Common myeloid progenitor, CD34-positive (primary cell): ENCODE results near the gene ISY1.
"Not testable (repeated sequence)": the region's sequence is repeated elsewhere in the genome, so short reads cannot be mapped to it uniquely, and the experiment has no call there.

ENCODE experiments used
- CTCF ChIA-PET: fragments of 350-600 bp; sonication (Branson Sonifier 250); formaldehyde crosslinking; loops from one replicate; lab custom pipeline; 2021; ENCODE audit warnings: antibody characterized with exemption; lab: Charles Lee
- POLR2A ChIA-PET: fragments of 350-600 bp; sonication (Branson Sonifier 250); formaldehyde crosslinking; loops from one replicate; lab custom pipeline; 2021; ENCODE audit warnings: antibody characterized with exemption; lab: Charles Lee
- DNase-seq, 3 donors: peaks; one replicate each; pipeline versions ENCODE4 v3.0.0 to v3.0.0-alpha.2; 2013
- H3K27ac ChIP-seq, 2 experiments: 1 replicate in 1 of 2; 2 replicates in 1 of 2; pipeline ENCODE4 v1.7.0; 2013; ENCODE audit warnings: inconsistent platforms in 2 of 2, low read length in 2 of 2, mild to moderate bottlenecking in 2 of 2, low read depth in 1 of 2, moderate library complexity in 1 of 2; ENCODE audit not compliant: severe bottlenecking in 2 of 2, insufficient read depth in 1 of 2, poor library complexity in 1 of 2
- H3K27me3 ChIP-seq, 5 experiments: replicated peaks in 2 of 5; 1 replicate in 3 of 5; 2 replicates in 2 of 5; pipeline versions ENCODE4 v1.6.1 to v1.7.0; 2013; ENCODE audit warnings: low read length in 4 of 5, mild to moderate bottlenecking in 2 of 5, moderate library complexity in 2 of 5, inconsistent platforms in 1 of 5; ENCODE audit not compliant: insufficient read depth in 5 of 5, control insufficient read depth in 4 of 5
- H3K36me3 ChIP-seq, 4 experiments: 1 replicate in 2 of 4; 2 replicates in 2 of 4; pipeline versions ENCODE4 v1.6.1 to v1.7.0; 2013; ENCODE audit warnings: low read length in 3 of 4, control low read depth in 1 of 4, mild to moderate bottlenecking in 1 of 4; ENCODE audit not compliant: control insufficient read depth in 4 of 4, insufficient read depth in 4 of 4
- H3K4me1 ChIP-seq, 4 experiments: 1 replicate in 3 of 4; 2 replicates in 1 of 4; pipeline versions ENCODE4 v1.6.1 to v1.7.1; 2013; ENCODE audit warnings: low read length in 3 of 4, mild to moderate bottlenecking in 3 of 4, control low read depth in 1 of 4, inconsistent platforms in 1 of 4, moderate library complexity in 1 of 4; ENCODE audit not compliant: control insufficient read depth in 4 of 4, insufficient read depth in 4 of 4; ENCODE audit errors: control extremely low read depth in 1 of 4
- H3K4me3 ChIP-seq, 7 experiments: 1 replicate in 4 of 7; 2 replicates in 3 of 7; pipeline versions ENCODE4 v1.5.1 to v1.7.0; 2013; ENCODE audit warnings: mild to moderate bottlenecking in 7 of 7, low read length in 6 of 7, moderate library complexity in 6 of 7, inconsistent platforms in 2 of 7, low read depth in 2 of 7, control low read depth in 1 of 7; ENCODE audit not compliant: insufficient read depth in 4 of 7, control insufficient read depth in 1 of 7; ENCODE audit errors: extremely low read depth in 1 of 7
- H3K9me3 ChIP-seq, 5 experiments: 1 replicate in 4 of 5; 2 replicates in 1 of 5; pipeline versions ENCODE4 v1.6.1 to v1.7.1; 2013; ENCODE audit warnings: low read length in 4 of 5, mild to moderate bottlenecking in 2 of 5, inconsistent platforms in 1 of 5, low read depth in 1 of 5, moderate library complexity in 1 of 5; ENCODE audit not compliant: control insufficient read depth in 4 of 5, insufficient read depth in 2 of 5; ENCODE audit errors: control extremely low read depth in 1 of 5
- WGBS: methylation state at CpG from one replicate; pipeline ENCODE4 v1.1.5; 2013; ENCODE audit not compliant: insufficient coverage; 5-methylcytosine and 5-hydroxymethylcytosine counted together

The ISY1 gene

DNA sequence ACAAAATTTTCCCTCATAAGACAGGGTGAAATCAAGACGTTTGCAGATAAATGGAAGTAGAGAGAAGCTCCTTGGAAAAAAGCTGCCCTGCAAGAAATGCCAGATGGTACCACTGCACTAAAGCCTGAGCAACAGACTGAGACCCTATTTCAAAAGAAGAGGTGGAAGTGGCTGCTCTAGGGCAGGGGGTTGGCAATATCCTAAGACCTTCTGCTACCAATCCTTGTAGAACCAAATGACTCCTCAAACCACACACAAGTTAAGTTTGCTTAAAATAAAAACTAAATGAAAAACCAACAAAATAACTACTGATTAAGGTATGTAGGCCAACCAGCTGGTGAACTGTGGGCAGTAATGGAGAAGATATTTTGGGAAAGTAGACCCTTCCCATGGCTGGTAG lies 60.6 kb downstream of the ISY1 start:
- Histone ChIP-seq H3K4me3 (no peak overlapping the region), H3K4me1 (no peaks in the 10 kb centered on the region), H3K9me3 (peaks cover 0 to 4% (median 3%) of the 10 kb centered on the region in 5 experiments), H3K27ac (no peak overlapping the region), H3K36me3 (peaks cover 2 to 10% (median 6%) of the 10 kb centered on the region in 4 experiments), H3K27me3 (no peaks in the 10 kb centered on the region)
- CTCF ChIA-PET, result interaction anchor here (1.1 to 3.5 kb wide), 4 partner anchors 9 to 130 kb away, joined by 3 to 10 read pairs (median 6); no protein-coding TSS in a partner anchor
- 100% methylated on average over 1 of the region's 1 CpG for WGBS
- DNase-seq, result no peak
- POLR2A ChIA-PET, result interaction anchor here (0.6 to 0.7 kb wide), 3 partner anchors 13 to 112 kb away, joined by 3 read pairs; no protein-coding TSS in a partner anchor

DNA sequence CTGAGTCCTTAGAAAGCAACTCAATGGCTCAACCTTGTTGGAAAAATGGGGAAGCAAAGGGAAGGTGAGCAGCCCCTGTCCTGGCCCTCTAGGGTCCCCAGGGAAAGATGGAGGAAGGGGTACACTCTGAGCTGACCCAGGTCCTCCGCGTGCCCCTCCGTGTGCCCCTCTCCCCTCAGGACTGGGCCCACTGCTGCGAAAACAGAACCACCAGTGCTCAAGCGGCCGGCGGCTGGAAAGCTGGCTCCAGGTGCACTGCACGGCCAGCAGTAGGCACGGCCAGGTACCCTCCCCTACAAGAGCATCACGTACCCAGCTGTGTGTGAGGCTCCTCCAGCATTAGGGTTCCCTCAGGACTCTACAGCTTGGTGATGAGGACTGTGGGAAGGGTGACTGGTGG lies 65.6 kb downstream of the ISY1 start:
- Histone ChIP-seq H3K27ac (no peak overlapping the region), H3K9me3 (peaks cover 0 to 4% (median 3%) of the 10 kb centered on the region in 5 experiments), H3K4me3 (no peak overlapping the region), H3K4me1 (no peaks in the 10 kb centered on the region), H3K27me3 (no peaks in the 10 kb centered on the region), H3K36me3 (peaks cover 4 to 29% (median 12%) of the 10 kb centered on the region in 4 experiments)
- ChIA-PET POLR2A (no interaction called here), CTCF (interaction anchor here (0.9 to 1.9 kb wide), 4 partner anchors 9 to 125 kb away, joined by 3 to 5 read pairs (median 4); no protein-coding TSS in a partner anchor)
- 97% methylated on average over 9 of the region's 10 CpGs for WGBS
- DNase-seq, result no peak

DNA sequence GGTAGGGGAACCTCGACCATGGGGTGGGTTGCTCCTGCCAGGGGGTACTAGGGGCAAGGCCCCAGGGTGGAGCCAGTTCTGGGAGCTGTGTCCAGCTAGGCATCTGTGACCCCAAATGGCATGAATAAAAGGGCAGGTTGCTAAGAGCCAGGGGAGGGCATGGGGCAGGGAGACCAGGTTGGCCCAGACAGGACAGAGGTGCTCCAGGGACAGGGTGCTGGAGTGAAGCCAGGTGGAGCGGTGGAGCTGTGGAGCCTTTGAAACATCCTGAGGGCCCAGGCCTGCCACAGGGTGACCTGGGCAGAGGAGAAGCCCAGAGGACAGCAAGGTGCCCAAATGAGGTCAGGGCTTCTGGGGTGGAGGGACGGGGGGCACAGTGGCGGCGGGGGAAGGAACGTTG lies 72.6 kb downstream of the ISY1 start:
- H3K4me1 ChIP-seq, POLR2A ChIA-PET: not testable (repeated sequence)

DNA sequence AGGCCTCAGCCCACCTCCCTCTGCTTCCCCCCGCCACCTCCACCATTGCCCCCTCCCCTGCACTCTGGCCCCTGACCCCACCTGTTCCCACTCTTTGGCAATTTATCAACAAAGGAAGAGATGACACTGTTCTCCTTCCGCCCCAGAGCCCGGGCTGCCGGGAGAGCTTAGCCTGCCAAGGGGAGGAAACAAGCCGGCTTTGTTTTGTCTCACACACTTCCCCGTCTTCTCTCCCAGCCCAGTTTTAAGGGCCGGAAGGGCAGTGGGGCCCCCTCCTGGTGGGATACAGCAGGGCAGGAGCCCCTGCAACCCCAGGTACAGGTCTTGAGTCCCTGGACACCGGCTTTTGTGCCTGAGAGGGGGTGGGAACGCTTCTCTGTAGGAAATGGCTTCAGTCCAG lies 73.0 kb downstream of the ISY1 start:
- no CpG with 5 or more reads among the region's 9 CpGs for whole genome bisulfite sequencing
- H3K36me3 ChIP-seq, POLR2A ChIA-PET, H3K27me3 ChIP-seq, H3K9me3 ChIP-seq, H3K4me1 ChIP-seq, CTCF ChIA-PET, H3K27ac ChIP-seq, H3K4me3 ChIP-seq: not testable (repeated sequence)
- DNase-seq, result peak; percentile 54 to 76 (median 72)

More for the DNA sequence above, 72.6 kb downstream of the ISY1 start:
- peaks cover 0 to 10% (median 0%) of the 10 kb centered on the region in 4 experiments for H3K36me3 ChIP-seq
- H3K27ac ChIP-seq, H3K4me3 ChIP-seq, CTCF ChIA-PET, H3K9me3 ChIP-seq, DNase-seq, H3K27me3 ChIP-seq: not testable (repeated sequence)
- WGBS, result no CpG with 5 or more reads among the region's 6 CpGs

DNA sequence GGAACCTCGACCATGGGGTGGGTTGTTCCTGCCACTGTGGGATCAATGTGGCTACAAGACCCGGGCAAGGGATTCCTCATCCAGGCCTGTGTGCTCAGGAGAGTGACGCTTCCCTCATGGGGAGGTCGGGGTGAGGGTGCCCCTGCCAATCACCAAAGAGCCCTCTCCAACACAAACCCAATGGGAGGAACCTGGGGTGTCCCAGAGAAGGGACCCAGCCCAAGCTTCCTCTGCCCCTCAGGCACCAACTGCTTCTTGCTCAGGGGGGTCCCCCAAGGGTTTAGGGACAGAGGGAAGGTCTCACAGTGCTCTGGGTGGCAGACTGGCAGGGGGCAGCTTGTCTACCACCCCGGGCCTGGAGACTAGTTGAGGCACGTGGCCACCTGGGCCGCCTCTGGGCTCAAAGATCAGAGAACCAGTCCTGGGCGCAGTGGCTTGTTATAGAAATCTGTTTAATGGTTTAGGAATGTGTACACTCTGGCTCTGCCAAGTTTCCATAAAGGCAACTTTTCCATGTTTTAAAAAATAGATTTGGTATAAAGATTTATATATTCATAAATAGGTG lies 73.6 kb downstream of the ISY1 start:
- Histone ChIP-seq H3K4me3 (no peak overlapping the region), H3K4me1 (peaks cover 0 to 5% (median 1%) of the 10 kb centered on the region in 4 experiments), H3K27ac (no peak overlapping the region), H3K36me3 (peaks cover 0 to 4% (median 0%) of the 10 kb centered on the region in 4 experiments), H3K27me3 (no peaks in the 10 kb centered on the region), H3K9me3 (no peaks in the 10 kb centered on the region)
- ChIA-PET CTCF (interaction anchor here (0.7 to 1.1 kb wide), 3 partner anchors 34 to 117 kb away, joined by 3 to 12 read pairs (median 9); no protein-coding TSS in a partner anchor), POLR2A (interaction anchor here (0.6 kb wide), 1 partner anchor 13 kb away, joined by 3 read pairs; no protein-coding TSS in a partner anchor)
- DNase-seq, result no peak
- 85% methylated on average over 4 of the region's 8 CpGs for WGBS

DNA sequence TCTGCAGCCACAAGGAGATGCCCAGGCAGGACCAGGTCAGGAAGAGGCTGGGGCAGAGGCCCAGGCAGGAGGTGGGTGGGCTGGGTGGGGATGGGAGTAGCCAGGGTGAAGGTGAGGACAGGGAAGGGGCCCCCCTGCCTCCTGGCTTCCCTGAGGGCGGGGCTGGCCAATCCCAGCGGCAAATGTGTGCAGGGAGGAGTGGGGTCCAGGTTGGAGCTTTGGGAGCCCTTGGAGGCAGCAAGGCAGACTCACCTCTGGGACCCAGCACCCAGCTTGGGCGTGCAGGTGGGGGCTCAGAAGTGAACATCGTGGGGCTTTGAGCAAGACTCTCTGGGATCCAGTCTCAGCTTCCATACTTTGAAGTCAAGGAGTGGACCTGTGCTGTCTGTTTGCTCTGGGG lies 75.0 kb downstream of the ISY1 start:
- POLR2A ChIA-PET, result no interaction called here
- no peak for DNase-seq
- no peaks in the 10 kb centered on the region for H3K36me3 ChIP-seq
- H3K4me1 ChIP-seq, result peaks cover 0 to 13% (median 7%) of the 10 kb centered on the region in 4 experiments
- no peaks in the 10 kb centered on the region for H3K9me3 ChIP-seq
- CTCF ChIA-PET, result interaction anchor here (0.9 to 4.4 kb wide), 9 partner anchors 12 to 114 kb away, joined by 3 to 21 read pairs (median 5); partner anchors contain the start of gene GP9
- no peak overlapping the region for H3K4me3 ChIP-seq
- H3K27me3 ChIP-seq, result no peaks in the 10 kb centered on the region
- WGBS, result 100% methylated on average over 4 of the region's 4 CpGs
- no peak overlapping the region for H3K27ac ChIP-seq

DNA sequence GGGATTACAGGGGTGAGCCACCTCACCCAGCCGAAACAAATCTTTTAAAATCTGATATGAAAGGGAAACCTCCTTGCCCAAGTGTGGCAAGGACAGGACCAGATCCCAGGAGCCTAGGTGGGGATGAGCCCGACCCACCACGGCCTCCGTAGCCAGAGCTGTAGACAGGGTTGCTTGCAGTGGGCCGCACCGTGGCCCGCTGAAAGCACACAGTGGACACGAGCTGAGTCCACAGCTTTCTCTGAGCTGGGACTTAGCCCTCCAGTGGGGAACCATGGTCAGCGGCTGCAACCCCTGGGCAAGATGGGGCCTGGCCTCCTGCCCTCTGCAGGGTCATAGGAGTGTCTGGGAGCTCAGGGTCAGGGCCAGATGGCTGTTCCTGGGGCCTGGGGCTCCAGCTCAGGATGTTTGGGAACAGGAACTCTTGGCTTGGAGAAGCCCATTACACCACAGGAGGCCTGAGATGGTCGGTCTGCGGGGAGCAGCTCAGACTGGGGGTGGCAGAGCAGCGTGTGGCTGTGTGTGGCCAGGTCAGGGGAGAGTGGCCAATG lies 75.6 kb downstream of the ISY1 start:
- ChIA-PET CTCF (interaction anchor here (0.8 to 4.4 kb wide), 11 partner anchors 11 to 114 kb away, joined by 3 to 21 read pairs (median 5); partner anchors contain the start of gene GP9), POLR2A (no interaction called here)
- H3K4me1 ChIP-seq, result peaks cover 0 to 13% (median 7%) of the 10 kb centered on the region in 4 experiments
- no peaks in the 10 kb centered on the region for H3K36me3 ChIP-seq
- no peaks in the 10 kb centered on the region for H3K27me3 ChIP-seq
- DNase-seq, result no peak
- no peaks in the 10 kb centered on the region for H3K9me3 ChIP-seq
- H3K4me3 ChIP-seq, result no peak overlapping the region
- H3K27ac ChIP-seq, result no peak overlapping the region
- WGBS, result 100% methylated on average over 11 of the region's 12 CpGs
